ENCODE measurements around the gene FAAP100.

DNA sequence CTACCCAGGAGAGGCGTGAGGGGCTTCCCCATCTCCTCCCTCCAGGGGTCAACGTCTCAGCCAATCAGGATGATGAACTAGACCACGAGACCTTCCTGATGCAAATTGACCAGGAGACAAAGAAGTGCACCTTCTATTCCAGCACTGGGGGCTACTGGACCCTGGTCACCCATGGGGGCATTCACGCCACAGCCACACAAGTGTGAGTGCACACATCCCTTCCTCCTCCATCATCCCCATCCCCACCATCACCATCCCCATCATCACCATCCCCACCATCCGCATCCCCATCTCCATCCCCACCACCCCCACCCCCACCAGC lies 17.2 kb downstream of the FAAP100 start:
- TF ChIP-seq, protein P1, sequence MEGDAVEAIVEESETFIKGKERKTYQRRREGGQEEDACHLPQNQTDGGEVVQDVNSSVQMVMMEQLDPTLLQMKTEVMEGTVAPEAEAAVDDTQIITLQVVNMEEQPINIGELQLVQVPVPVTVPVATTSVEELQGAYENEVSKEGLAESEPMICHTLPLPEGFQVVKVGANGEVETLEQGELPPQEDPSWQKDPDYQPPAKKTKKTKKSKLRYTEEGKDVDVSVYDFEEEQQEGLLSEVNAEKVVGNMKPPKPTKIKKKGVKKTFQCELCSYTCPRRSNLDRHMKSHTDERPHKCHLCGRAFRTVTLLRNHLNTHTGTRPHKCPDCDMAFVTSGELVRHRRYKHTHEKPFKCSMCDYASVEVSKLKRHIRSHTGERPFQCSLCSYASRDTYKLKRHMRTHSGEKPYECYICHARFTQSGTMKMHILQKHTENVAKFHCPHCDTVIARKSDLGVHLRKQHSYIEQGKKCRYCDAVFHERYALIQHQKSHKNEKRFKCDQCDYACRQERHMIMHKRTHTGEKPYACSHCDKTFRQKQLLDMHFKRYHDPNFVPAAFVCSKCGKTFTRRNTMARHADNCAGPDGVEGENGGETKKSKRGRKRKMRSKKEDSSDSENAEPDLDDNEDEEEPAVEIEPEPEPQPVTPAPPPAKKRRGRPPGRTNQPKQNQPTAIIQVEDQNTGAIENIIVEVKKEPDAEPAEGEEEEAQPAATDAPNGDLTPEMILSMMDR (IDR thresholded peaks at IDR 0.05), result no peak
- no peak for TF ChIP-seq POLR2A (IDR thresholded peaks at IDR 0.05)

Data from right lobe of liver (tissue), 4 donors.